GM19452 (cell line): Measurements from ENCODE around the gene KLF7.
A peak's percentile ranks its signal among the peaks of the same experiment; 100 is the strongest.

ENCODE experiments used
- ATAC-seq: cut with Tn5 transposase; IDR thresholded peaks from one replicate; pipeline ENCODE4 v1.9.1; 2021; ENCODE audit not compliant: unreplicated experiment

Gene KLF7

DNA sequence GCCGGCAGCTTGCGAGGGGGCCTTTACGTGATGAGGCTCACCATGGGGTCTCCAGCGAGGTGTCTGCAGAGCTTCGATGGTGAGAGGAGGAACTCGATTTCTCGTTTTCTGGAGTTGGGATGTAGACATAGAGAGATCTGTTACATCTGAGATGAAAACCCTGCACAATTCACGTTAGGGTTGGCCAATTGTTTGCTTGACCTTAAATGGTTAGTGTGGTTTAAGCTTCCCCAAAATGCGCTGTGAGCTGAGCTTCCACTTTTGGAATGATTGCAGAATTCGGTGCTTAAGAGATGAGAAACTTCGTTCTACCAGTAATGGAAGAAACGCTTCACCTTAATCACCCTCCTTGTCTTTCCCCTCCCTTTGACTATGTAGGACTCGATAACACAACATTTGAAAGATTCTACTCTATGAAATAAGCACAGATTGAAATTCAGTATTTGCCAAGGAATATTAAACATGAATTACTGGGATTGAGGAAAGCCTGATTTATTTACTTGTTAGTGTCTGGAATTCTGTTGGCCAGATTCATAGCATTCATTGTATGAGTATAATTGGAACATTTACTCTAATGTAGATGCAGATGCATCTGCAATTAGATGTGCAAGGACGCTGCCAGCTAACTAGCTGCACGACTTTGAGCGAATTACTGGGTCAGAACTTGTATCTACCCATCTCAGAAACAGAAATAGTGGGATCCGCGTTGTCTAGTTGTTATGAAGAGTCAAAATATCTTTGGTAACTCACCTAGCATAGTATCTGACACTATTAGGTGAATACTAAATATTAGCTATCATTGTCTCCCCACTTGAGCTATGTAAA is 1.6 kb upstream of the KLF7 start:
- ATAC-seq, result no peak

DNA sequence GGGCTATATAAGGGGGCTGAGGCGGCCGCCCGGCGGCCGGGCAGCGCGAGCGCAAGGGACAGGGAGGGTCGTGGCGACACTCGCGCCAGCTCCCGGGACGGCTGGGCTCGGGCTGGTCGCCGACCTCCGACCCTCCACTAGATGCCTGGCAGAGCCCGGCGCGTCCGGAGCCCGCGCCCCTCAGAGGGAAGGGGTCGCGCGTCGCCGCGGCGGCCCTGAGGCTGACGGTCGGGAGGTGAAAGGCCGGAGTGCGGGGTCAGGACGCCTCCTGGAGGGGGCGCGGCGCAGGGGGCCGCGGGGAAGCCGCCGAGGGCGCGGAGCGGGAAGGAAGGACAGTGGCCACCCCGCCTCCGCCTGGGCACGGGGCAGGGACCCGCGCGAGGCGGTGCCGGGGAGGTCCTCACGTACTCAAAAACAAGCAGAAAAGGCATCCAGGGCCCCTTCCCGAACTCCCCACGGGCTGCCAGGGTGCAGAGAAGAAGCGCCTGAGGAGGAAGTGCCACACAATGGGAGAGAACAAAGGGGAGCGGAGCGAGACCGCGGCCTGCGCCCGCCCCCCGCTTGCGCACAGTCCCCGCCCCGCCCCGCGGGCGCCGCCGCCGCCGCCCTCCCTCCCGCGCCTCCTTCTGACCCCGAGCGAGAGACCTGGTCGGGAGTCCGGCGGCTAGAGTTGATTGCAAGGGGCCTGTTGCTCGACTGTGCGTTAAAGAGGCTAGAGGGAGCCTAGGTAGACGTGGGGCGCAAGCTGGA is 776 bp upstream of the KLF7 start:
- peak; percentile 48 for ATAC-seq

DNA sequence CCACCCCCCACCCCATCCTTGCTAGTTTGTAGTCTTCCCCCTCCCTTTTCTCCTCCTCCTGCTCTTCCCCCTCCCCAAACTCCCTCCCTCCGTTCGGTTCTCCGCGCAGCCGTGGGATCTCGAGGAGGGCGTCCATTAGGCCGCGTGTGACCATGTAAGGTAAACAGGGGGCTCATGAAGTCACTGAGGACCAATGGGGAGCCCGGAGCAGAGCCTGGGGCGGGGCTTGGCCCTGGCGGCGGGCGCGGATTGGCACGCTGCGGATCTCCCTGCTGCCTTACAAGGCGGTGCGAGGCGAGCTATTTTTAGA is 246 bp upstream of the KLF7 start:
- ATAC-seq, result peak; percentile 97

DNA sequence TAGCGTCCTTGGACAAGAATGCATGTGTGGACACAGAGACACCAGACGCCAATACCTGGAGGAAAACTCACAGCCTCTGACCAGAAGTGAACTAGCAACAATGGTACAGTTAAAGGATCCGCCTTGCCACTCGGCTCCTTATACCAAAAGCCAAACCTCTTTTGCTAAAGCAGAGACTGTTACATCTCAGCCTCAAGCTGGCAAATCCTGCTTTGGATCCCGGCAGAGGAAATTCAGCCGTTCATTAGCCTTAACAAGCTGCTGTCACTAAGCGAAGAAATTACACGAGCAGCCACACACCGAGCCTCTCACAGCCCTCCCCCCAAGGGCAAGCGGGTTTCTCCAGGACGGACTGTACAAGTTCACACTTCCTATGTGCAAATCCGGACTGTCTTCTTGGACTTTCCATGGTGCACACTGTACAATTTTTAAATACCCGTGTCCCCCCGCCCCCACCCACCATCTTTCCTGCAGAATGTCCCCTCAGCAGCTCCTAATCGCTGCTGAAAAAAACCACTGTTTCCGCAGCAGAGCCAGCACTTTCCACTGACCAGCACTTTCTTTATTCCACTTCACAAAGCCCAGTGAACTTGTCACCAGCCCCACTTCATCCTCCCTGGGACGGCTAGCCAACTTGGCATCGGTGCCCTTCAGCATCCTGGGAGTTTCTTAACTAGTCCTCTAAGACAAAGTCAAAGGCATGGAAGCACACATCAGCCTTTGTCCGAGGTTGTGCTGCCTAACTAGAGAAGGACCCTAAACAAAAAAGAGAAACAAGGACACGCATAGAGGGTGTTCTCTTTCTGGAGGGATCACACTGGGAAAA is 1.5 kb downstream of the KLF7 start:
- ATAC-seq, result no peak

DNA sequence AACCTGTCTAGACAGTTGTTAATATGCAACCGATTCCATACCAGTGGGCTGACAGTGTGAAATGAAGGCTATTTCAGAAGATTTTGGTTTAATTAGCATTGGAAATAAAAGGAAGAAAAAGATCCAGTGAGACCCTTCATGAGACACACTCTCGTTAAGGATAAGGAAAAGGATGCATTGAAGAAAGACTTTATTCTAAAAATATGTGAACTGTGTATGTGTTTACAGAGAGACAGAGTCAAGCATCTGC is 2.1 kb downstream of the KLF7 start:
- no peak for ATAC-seq

DNA sequence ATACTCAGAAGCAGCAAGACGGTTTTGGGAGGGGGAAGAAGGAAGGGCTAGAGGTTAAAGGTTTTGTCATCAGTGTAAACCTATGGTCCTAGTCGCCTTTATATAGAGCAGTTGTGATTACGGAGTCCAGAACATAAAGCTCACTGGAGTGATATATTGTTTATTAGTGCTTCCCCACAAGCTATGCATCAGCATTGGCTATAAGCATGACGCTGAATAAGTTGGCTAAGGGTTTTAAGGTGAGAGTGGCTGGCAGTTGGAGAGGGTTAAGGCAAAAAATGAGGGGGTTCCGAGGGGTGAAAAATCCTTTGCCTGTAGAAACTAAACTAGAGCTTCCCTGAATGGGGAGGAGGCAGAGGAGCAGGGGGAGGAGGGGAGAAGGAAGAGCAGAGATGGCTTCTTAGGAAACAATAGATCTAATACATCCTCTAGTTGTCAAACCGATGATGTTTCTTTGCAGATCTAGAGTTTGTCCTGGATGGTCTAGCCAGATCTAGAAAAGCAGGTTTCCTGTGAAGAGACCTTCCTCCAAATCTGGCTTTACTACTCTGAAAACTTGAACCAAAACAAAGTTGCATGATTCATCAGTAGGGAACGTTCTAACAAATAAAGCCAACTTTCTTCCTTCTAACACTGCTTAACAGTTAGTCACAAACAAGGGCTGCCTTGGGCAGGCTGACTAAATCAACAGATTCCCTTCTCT is 2.5 kb downstream of the KLF7 start:
- no peak for ATAC-seq

DNA sequence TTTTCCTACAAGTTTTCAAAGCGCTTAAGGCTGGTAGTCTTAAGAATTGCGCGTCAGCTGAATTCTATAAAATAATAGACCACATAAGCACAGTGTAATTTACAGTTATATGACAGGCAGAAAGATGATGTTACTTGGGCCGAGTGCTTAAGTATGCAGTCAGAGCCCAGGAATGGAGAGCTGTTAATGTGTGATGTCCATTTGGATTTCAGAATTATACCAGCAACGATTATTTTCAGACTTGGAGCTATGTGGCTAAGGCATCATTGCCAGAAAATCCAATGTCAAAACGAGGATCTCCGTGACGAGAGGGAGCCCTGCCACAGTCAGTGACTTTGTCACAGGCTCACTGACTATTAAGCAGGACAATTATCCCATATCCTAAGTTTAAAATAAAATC is 3.4 kb downstream of the KLF7 start:
- no peak for ATAC-seq

DNA sequence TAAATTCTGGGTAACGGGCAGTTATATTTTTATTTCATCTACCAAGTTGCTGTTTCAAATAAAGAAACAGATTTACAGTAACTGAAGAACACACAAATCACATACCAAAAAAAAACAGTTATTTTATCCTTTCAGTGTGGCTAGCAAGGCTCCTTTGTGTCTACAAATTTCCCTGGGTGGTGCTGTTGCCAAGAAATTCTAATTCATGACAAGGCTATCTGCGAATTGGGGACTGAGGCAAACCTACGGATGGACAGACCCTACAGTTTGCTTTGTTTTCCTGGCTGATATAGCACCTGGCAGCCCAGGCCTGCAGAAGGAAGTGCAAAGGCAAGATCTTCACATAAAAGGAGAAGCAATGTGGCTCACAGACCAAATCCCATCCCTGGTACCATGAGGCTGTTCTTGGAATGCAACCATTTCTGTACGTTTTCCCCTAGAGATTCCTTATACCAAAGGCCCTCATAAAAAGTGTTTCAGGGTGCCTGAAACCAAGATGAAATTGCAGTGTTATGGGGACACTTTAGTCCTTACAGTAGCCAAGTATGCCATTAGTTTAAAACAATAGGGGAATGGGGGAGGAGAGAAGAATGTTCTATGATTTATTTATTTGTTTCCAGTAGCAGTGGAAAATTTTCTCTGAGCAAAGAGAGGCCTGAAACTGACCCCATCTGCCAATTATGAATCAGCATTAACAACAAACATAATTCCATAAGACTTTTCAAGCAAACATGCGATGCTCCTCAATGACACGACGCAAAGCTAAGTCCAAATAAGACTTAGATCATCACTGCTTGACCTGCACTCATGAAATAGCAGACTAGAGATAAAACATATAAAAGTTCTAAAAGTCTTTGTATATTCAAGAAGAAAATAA is 4.3 kb downstream of the KLF7 start:
- ATAC-seq, result no peak

DNA sequence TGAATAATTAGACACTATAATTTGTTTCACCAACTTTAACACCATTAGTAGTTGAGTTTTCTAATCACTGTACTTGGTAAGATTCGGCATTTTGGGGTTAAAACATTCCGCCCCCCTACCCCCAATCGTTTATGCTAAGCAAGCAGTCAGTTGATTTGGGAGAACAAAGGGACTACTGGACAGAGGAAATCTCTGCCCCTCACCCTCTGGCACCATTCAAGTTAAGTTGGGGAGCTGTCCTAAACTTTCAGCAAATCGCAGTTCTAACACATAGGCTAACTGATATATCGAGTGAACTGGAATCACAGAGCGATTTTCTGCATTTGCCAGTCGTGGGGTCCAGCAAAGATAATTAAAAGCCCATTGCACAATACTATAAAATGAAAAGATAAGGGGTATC is 5.6 kb downstream of the KLF7 start:
- ATAC-seq, result no peak

DNA sequence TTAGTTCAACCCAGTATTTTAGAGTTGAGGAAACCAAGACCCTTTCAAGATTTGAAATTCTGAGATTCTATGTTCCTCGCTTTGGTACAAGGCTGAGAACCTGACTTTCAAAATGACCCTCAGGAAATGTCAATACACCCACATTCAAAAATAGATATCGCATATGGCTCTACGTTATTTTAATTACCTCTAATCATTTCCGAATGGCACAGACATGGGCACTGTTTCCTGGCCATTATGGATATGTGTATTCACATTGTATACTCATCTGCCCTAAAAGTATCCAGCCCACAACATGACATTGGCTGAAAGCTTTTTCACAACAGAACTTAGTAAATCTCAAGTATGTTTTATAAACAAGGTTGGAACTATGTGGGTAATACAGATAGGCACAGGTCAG is 6.7 kb downstream of the KLF7 start:
- ATAC-seq, result no peak

DNA sequence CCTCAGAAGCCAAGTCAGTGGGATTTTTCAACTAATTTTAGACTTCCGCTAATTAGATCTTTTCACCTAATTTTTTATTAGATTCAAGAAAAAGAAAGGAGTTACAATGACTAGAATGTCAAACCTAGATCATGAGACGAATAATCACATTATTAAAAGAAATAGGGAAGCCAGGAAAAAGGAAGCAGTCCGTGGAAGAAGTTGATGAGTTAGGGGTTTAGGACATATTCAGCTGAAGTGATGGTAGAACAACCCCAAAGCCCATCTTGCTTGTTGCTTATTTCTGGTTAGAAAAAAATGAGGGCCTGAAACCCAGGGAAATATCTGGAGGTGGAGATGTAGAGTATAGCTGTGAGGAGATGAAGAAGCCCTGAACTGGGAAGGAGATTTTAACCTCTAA is 8.0 kb downstream of the KLF7 start:
- ATAC-seq, result no peak

DNA sequence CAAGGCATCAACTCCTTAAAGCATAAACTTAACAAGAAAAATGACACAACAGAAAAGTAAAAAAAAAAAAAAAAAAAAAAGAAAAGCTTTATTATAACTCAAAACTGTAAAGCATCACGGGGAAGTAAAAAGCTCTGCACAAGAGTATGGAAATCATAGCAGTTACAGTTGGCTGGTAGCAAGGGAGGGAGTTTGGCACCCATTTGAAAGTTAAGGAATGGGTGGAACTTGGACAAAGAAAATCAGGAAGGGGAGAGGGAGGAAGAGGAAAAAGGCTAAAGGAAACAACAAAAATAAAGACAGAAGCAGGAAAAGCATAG is 8.6 kb downstream of the KLF7 start:
- no peak for ATAC-seq

DNA sequence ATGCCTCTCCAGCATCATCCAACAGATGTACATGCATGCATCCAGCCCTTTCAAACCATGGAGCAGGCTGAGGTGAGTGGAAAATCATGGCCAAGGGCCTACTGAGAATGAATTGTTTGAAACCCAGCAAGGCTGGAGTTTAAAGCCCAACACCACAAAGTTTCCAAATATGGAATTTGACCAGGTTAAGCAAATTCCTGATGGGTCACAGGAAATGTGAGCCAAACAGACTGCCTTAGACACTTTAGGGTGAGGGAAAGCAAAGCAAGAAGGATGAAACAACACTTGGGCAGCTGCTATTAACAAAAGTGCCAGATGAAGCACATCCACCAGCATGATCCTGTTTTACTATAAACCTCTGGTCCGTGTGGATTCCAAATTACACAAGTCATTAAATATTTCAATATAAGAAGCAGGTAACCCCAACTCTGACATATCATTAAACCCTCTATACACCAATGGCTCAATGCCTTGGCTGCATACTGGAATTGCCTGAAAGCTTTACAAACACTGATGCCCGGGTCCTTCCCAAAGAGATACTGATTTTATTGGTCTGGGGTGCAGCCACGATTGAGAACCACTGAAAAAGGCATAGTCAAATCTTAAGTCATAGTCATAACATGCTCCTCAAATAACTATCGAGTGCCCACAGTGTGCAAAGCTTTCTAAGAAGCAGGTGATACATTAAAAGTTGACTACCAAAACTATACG is 9.1 kb downstream of the KLF7 start:
- no peak for ATAC-seq

DNA sequence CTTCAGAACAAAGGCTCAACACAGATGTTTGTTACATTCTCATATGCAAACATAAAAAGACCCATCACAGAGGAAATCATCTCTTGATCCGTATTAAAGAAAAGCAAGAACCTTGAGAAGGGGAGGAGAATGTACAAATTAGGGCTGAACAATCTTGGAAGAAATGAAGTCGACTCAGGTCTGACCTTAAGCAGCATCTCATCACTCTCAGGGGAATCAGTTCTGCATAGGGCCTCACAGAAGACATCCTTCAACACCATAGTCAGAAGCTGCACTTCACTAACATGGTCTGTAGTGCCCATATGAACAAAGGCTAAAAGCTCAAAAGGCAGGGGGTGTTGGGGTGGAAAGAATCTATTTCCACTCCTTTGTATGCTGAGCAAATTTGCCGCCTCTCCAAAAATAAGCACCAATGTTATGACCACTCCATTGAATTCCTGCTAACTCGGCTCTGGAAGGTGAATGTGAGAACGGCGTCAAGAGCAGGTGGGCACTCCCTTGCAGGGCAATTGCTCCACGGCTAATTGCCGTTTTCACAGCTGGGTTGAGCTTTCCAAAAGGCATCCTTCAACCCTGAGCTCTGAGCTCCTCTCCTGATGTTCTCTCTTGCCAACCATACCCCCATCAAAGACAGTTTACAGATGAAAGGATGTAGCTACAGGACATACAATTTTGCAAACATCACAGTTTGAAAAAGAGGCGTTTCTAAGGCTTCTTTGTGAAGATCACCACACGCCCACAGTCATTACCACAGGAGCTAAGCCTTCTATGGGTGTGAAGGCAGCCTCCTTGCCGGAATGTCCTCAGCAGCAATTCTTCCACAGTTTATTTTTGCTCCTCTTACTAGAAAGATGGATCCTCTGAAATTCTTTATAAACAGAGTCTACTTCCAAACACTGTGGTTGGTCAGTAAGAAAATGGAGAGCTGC is 10.0 kb downstream of the KLF7 start:
- no peak for ATAC-seq

DNA sequence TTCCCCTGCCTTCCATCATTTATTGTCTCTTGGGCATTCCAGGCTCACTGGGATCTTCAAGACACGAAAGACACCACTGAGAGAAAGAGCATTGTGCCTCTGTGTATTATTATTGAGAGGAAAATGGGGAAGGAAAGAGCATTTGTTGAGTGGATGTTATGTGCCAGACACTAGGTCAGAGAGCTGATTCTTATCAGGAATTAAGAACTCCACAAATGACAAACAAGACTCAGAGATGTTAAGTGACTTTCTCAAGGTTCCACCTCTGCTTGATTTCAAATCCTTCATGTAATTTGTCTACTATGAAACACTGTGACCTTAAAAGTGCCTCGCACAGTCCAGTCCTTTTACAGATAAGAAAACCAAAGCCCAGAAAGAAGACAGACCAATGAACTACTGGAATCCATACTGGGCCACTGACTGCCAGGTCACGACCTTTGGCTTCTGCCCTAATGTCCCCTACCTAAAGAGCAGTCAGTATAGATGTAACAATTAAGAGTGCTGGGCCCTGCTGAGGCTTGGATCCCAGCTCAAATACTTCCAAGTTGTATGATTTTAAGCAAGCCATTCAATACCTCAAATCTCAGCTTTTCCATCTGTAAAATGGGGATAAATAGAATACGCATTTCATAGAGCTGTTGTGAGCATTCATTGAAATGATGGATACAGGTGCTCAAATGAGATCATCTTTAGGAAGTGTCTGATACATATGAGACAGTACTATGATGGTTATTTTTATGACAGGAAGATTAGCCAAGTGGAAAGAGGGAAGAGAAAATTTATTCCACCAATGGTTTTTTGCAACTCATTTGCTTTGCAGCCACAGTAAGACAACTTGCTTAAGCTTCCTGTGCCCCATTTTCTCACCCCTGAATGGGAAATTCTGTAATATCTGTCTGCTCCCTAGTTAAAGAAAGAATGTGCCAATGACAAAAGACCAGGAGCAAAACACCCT is 10.9 kb downstream of the KLF7 start:
- no peak for ATAC-seq

DNA sequence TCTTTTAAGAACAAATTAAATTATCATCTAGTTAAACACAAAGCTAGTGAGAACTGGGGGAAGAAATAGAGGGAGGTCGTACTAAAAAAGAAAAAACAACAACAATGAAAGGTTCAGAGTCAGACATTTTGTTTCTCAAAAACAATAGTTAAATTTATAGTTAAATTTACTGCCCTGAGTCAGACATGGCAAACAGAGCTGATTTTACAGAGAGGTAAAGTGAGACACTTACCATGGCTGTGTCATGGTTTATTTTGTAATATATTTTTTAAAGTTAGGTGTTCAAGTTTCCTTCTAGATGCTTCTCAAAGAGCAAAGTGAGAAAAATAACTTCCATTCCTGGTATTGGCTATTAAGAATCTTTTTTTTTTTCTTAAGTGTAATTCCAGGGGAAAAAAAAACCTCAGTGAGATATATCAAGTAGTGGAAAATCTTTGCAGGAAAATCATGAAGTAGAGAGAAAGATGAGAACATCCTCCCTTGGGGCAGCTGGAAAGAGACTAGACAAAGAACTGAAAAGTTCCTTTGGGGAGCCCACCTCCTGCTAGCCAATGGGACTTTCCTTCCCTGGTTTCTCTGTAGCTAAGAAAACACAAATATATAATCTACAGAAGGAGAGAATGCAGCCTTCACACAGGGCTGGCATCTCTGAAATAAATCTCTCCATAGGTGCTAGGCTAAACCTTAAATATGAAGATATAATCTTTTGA is 12.3 kb downstream of the KLF7 start:
- ATAC-seq, result no peak

DNA sequence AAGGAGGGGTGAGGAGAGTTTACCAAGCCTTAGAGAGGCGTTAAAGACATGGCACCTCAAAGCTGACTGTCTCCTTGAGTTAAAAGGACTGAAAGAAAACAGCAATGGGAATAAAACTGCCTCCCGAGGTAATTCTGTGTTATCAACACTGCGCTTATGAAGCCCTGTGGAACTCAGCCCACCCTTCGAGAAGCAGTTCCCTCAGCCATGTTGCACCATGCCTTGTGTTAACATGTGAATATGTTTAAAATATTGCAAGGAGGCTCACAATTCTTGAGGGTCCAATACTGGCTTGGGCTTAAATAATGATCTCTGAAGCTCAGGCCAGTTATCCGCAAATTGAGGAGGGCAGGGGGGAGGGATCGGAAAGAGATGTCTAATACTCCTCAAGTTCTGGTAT is 14.7 kb downstream of the KLF7 start:
- no peak for ATAC-seq
